GM19035 (cell line): Measurements from ENCODE around the gene LTB4R2.
"Not testable (repeated sequence)": the region's sequence is repeated elsewhere in the genome, so short reads cannot be mapped to it uniquely, and the experiment has no call there.

Experiments used
- ATAC-seq: cut with Tn5 transposase; IDR thresholded peaks from one replicate; pipeline ENCODE4 v1.9.1; 2021; ENCODE audit not compliant: unreplicated experiment

LTB4R2 gene

DNA sequence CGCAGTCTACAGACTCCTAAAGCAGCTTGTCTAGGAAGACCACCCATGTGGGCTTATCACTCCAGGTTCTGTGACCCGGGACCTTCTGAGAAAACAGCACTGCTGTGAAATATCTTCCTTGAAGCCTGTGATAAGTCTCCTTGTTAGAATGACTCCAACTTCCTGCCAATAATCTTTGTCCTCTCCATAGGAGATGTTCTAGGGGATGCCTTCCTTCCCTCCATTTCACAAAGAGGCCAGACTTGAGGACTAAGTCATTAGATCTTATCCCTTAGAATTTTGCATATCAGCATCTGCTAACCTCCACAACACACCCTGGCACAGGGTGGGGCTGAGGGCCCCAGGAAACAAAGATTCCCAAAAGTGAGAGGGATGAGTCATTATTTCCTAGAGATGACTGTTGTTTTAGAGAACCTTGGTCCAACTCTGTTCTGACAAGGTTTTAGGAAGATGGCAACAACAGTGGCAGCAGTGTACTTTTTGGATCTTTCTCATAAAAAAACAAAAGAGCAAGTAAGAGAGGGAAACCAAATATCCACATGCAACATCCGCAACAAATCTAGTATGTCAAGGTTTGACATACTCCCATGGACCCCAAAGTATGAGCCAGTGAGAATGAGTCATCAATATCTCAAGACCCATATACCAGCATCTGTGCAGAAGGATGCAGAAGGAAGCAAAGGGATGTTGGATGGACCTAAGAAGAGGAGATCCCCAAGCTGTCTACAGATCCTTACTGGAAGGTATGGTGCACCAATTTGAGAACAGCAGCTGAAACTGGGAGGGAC is 7.4 kb downstream of the LTB4R2 start:
- no peak for ATAC-seq

DNA sequence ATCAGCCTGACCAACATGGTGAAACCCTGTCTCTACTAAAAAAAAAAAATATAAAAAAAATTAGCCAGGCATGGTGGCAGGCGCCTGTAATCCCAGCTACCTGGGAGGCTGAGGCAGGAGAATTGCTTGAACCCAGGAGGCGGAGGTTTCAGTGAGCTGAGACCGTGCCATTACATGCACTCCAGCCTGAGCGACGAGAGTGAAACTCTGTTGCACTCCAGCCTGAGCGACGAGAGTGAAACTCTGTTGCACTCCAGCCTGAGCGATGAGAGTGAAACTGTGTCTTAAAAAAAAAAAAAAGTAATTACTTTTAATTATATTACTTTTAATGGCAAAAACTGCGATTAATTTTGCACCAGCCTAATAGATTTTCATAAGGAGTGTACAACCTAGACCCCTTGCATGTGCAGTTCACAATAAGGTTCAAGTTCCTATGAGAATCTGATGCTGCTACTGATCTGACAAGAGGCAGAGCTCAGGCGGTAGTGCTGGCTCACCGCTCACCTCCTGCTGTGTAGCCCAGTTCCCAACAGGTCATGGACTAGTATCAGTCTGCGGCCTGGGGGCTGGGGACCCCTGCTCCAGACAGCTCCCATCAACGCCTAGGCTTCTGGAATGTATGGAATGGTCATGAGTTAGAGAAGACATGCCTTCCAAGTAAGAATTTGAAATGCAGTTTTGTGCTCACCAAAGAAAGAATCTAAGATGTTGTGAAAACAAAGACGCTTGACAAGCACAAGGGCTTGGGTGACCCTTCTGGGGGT is 11.5 kb downstream of the LTB4R2 start:
- ATAC-seq = no peak

DNA sequence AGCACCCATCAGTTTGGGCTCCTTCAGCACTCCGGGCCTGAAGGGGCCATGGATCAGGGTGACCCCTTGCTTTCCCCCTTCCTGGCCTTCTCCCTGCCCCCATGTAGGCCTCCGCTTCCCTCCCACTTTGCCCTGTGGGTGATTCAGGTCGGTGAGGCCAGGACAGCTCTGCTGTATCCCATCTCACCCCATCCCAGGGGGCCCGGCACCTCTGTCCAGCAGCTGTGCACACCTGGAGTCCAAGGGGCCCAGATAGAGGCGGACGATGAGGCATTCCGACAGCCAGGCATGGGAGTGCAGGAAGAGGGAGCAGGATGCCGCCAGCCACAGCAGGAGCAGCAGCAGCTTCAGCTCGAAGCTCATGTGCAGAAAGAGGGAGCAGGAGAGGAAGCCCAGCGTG is 12.7 kb downstream of the LTB4R2 start:
- ATAC-seq = no peak

DNA sequence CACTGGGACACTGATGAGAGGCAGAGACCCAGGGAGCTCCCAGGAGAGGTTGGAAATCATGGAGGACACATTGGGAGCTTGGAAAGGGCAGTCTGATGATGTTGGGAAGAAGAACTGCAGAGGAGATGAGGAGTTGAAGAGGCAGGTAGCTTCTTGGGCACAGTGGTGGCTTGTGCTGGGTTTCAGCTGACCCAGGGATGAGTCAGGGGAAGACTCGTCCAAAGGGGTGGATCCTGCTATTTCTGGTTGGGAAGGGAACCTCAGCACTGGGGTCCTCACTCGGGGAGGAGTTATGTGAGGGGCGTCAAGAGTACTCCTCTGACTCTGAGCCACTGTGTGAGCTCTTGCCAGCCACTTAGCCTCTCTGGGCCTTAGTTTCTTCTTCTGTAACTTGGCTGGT is 13.4 kb downstream of the LTB4R2 start:
- ATAC-seq = no peak

DNA sequence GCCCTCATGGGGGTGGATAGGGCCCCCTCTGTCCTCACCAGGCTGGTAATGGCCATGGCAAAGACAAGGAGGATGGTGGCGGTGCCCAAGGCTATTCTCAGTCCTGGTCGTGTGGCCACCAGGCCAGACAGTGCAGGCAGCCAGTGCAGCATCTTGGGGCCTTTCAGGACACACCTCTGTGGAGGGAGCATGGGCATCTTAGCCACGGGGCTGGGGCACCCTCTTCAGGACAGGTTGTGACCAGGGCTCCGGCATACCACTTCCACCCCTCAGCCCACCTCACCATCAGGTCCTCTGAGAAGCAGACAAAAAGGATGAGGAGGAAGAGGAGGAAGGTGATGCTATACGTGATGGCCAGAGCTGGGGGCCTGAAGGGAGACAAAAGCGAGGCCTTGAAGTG is 14.1 kb downstream of the LTB4R2 start:
- ATAC-seq = no peak

DNA sequence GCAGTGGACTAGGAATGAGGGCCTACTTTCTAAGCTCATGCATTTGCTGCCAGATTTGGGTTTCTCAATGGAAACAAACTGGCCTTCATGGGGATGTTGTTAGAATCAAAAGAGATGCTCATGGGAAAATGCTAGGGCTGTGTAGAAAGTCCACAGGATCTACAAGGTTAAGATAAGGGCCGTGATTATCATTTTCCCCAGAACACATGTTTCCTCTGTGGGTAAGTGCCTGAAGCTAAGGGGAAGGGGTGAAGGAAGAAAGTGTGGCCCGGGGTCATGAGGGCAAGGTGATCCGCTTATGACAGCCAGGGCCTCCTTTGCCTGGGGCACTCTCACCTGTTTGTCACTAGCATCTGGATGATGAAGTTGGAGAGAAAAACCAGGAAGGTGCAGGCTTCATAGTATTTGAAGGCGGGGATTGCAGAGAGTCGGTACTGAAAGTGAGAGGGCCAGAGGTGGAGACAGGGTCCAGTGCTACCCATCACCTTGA is 15.1 kb downstream of the LTB4R2 start:
- ATAC-seq = no peak

DNA sequence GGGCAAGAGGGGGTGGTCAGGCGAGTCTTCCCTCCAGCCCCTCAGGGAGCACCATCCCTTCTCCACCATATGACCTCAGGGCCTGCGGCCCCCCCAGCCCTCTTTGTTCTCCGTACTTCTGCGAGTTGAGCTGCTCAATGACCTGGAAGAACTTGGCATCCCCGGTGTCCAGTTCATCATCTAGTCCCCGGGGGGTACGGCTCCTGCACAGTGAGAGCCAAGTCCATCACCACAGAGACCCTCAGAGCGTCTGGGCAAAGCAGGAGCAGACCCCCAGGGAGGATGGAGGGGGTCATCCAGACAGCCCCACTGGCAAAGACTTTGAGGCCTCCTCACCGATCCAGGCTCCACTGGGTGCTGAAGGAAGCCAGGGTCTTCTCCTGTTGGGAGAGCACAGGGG is 16.0 kb downstream of the LTB4R2 start:
- ATAC-seq = no peak

DNA sequence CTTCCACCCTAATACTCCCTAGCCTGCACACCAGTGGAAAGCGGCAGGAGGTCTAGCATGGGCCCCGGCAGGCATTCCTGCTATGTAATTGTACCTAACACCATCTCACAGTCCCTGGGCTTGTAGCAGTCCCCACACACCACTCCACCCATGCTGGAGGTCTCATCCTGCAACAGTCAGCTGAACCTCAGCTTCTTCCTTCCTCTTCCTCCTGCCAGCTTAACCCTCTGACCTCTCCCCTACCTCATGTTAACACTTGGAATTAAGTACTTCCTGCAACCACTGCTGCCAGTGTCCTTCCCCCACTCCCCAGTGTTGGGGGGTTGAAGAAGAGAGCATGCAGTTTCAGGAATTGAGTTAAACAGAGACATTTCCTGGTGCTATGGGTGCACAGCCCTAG is 17.4 kb downstream of the LTB4R2 start:
- ATAC-seq = no peak

DNA sequence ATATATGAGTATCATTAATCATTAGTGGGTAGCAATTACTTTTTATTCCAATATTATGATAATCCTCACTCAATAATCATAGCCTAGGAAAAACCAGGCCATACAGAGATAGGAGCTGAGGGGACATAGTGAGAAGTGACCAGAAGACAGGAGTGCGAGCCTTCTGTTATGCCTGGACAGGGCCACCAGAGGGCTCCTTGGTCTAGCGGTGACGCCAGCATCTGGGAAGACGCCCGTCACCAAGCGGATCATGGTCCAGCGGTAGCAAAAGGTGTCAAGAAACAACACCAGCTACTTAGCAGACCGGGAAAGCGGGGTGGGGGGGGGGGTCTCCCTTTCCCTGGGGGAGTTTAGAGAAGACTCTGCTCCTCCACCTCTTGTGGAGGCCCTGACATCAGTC is 18.0 kb downstream of the LTB4R2 start:
- ATAC-seq = not testable (repeated sequence)

DNA sequence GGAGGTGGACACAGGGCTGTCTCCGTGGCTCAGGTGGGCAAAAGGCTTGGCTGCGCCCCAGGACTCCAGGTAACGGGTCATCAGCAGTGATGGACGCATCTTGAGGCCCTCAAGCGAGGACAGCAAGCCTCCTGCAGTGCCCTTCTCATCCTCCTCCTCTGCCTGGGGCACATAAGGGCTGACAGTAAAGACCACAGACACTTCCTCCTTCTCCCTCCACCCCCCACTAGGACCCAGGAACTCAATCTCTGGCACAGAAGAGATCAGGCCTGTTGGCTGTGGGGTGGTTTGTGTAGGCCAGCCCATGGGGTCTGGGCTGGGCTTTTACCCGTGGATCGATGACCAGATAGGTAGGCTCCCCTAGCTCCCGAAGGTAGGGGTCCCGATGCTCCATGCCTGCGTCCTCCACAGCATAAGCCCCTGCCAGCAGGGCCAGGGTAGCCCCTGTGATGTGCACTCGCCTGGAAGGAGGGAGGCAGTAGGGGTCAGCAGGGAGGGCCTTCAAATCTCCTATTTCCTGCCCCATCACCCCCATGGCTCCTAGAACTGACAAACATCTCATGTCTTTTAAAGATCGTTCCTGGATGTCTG is 19.2 kb downstream of the LTB4R2 start:
- no peak for ATAC-seq

DNA sequence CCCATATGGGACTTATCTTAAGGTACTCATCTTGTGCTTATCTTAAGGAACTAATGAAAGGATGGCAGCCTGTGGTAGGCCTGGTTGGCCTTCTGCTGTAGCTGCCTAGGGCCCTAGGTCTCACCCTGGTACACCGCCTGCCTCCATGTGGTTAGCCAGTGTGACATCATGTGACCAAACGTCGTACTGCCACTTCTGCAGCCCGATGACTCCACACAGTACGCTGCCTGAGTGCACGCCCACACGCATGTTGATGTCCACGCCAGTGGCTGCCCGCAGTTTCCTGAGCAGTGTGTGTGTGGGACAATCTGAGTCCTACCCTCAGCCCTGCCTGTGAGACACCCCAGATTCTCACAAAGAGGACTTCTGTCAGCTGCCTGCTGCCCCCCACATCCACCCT is 19.8 kb downstream of the LTB4R2 start:
- no peak for ATAC-seq

DNA sequence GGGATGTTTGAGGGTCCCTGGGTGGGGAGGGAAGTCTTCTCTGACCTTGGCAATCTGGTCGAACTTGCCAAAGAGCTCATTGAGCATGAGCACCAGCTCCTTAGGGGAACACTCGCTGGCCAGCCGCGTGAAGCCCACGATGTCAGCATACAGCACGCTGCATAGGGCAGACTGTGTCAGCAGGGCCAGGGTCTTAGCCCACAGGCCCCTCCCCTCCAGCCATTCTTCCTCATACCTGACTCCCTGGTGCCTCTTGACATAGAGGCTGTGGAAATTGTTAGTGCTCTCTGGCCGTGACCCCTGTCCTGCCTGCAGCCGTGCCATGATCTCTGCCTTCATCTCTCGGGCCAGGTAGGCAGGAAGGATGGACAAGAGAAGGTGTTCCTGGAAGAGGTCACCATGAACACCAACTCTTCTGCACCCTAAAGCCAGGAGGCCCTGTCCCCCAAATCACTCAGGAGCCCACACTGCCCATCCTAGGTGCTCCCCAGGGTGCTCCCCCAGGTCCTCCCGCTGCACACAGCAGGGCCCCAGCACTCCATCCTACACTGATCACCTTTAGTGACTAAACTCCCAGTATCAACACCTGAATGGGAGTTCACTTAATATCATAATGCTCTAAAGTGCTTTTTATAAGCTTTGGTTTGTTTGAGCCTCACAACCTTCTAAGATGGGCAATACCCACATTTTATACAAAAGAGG is 21.2 kb downstream of the LTB4R2 start:
- ATAC-seq = no peak

DNA sequence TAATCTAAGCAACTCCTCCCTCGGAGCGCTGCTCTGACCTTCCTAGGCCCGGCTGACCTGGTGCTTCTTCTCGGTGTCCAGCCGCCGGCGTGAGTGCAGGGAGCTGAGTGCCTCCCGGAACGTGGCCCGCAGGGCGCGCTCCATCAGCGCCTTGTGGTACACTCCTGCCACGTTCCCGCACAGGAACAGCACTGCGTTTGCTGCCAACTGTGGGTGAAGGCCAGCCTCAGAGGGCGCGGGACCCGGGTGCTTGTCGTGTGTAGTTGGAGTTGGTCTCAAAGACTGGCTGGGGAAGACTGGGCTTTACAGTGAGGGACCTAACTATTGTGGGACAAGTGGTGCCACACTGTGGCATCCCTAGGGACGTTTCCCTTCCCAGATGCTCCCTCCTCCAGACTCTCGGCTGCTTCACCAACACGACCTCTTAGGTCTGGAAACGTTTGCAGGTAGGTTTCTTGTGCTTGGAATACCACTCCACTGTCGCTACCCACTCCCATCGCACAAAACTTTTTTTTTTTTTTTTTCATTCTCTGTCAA is 21.9 kb downstream of the LTB4R2 start:
- ATAC-seq = no peak

DNA sequence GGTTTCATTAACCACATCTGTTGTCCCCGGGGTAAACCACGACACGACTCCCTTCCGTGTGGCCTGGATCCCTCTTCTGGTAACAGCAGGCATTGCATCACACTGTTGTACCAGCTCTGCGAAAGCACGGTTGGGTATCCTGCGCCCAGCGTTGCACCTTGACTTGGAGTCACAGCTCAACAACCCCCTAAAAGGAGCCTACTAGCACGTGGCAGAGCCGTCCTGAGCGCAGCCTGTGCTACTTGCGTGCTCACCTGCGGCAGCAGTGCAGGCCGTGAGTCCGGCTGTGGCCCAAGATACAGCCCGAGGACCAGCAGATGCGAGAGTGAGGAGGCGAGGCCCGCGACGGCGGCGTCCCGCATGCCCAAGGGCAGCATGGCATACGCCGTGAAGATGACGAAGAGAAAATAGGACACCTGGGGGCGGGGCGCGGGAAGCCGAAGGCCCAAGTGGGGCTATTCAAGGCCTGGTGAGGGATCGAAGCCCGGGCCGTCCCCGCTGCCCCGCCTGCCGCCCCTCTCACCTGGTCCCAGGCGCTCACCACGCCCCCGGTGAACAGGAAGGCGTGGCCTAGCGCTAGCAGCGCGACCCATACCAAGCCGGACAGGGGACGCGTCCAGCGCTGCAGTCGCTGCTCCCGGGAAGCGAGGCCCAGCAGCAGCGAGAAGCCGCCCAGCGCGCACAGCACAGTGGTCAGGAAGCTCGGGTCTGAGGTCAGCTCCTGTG is 22.5 kb downstream of the LTB4R2 start:
- ATAC-seq = peak; percentile 78

DNA sequence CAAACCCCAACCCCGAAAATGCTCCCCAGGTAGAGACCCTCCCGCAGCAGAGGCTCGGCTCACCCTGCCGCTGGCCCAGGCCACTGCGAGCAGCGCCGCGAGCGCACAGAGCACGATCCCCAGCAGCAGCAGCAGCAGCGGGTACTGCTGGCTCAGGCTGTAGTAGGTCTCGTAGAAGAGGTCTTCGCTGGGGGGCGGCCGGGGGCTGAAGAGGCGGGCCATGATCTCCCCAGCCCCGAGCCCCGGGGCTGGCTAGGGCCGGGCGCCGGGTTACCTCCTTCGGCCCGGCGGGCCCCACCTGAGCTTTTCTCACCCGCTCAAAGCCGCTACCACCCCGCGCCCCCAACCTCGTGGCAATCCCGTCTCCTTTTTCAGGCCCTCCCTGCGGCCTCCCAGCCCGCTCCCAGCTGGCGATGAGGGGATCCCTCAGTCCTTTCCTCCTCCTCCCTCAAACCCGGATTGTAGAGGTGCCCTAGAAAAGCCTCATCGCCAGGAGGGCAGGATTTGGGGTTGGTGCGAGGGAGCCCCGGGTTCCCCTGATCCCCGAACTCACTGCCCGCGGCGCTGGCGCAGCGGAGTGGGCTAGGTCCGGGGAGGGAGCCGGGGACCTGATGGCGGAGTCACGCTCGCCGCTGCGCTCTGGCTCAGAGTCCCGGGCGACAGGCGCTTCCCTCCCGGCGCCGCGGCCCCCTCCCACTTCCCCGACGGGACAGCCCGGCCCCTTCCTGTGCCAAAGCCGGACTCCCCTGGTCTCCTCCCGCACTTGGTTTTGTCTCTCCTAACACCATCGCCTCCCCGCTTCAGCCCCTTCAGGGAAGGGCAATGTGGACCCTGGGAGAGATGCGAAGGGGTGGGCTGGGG is 24.7 kb downstream of the LTB4R2 start, which contains the start of gene ADCY4:
Gene ADCY4, minus strand, starts transcription at position 641 of the 861 bp plus-strand sequence. Its CDS starts 419 bp downstream, at position 222.
- no peak for ATAC-seq

DNA sequence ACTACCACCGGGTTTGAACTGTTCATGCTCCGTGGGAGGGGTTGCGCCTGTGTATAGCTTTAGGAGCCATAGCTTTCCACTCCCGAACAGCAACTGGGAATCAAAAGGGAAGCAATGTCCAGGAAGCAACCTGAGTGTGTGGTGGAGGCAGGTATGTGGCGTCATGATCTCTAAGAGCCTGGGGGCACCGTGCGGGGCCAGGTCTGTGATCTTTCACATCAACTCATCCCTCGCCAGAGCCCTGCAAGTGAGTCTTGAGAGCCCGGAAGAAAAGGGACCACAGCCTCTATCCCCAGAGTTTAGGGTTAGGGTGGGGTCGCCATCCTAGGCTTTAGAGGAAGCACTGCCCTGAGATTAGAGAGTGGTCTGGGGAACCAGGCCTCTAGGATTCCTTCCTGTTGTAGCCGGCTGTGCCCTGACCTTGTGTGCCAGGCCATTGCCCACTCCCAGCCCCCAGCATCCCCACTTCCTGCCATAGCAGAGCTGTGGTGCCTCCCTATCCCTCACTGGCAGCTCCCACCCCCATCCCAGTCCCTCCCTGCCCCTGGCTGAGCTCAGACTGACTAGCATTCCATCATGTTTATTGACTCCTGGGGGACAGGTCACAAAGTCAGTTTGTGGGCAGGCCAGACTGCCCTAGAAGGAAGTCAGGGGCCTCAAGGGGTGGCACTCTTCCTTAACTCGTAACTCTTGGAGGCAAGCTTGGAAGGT is 25.7 kb downstream of the LTB4R2 start:
- no peak for ATAC-seq

DNA sequence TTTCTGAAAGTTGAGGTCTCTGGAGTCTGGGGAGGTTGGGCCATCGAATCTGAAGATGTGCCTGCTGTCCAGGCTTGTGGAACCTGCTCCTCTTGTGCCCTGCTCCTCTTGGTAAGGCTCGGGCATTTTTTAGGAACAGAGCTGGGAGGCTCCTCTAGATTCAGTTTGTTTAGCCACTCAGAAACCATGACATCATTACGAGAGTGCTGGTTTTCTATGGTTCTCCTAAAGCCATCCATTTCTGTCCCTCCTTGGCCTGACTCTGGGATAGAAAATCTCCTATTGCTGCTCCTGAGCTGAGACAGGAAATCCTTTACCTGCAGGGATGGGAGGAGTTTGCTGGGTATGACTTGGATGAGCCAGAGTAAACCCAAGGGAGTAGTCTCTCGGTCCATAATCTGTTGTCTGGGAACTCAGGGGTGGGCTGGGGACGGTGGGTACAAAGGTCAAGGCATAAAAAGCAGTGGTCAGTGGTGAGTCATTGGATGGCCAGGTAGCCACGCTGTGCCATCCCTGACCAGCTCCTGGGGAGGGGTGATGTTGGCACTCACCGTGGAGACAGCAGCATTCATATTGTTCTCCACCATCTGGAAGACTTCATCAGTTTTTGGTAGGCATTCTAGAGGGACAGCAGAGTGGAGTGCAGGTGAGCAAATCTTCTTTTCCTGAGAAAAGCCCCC is 27.3 kb downstream of the LTB4R2 start:
- ATAC-seq = no peak

DNA sequence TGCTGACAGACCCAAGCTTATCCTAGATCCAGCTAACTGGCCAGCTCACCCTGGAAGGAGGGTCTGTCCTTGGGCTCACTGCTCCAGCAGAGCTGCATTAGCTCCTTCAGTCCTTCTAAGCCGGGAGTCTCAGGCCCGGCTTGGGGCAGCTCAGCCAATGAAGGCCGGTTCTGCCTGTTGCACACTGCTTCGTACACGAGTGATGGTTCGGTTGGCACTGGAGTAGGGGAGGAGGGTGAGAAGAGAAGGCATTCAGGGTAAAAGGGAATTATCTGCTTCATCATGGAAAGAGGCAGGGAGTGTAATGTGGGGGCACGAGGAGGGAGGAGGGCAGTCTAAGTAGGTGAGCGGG is 27.9 kb downstream of the LTB4R2 start:
- no peak for ATAC-seq
